KMS-11 (cell line): ENCODE measurements around the gene TRABD2B.

Experiments used
- H2AFZ ChIP-seq: fragments of 200-600 bp; sonication (generic); 2 replicates; pipeline ENCODE4 v1.6.1; 2016; ENCODE audit warnings: antibody characterized with exemption, mixed run types, low read depth
- H3K27ac ChIP-seq: fragments of 200-600 bp; sonication (generic); 2 replicates; pipeline ENCODE4 v1.6.1; 2016; ENCODE audit warnings: mild to moderate bottlenecking, mixed run types
- H3K27me3 ChIP-seq: fragments of 200-600 bp; sonication (generic); 2 replicates; pipeline ENCODE4 v1.6.1; 2017; ENCODE audit warnings: mild to moderate bottlenecking, low read depth, mixed run types, moderate library complexity; ENCODE audit not compliant: insufficient read depth
- H3K36me3 ChIP-seq: fragments of 200-600 bp; sonication (generic); 2 replicates; pipeline ENCODE4 v1.6.1; 2017; ENCODE audit warnings: mild to moderate bottlenecking, mixed run types; ENCODE audit not compliant: insufficient read depth
- H3K4me1 ChIP-seq: fragments of 200-600 bp; sonication (generic); 2 replicates; pipeline ENCODE4 v1.6.1; 2016; ENCODE audit warnings: mild to moderate bottlenecking, low read depth, mixed run types; ENCODE audit not compliant: poor library complexity, severe bottlenecking
- H3K4me2 ChIP-seq: fragments of 200-600 bp; sonication (generic); 2 replicates; pipeline ENCODE4 v1.7.0; 2016; ENCODE audit warnings: mild to moderate bottlenecking, mixed run types
- H3K4me3 ChIP-seq: fragments of 200-600 bp; sonication (generic); IDR thresholded peaks from 2 replicates; pipeline ENCODE4 v1.6.1; 2017; ENCODE audit warnings: low read depth, low read length, mixed read lengths; ENCODE audit not compliant: insufficient read depth
- H3K79me2 ChIP-seq: fragments of 200-600 bp; sonication (generic); 2 replicates; pipeline ENCODE4 v1.6.1; 2016; ENCODE audit warnings: low read depth, mixed run types; ENCODE audit not compliant: insufficient read depth
- H3K9ac ChIP-seq: fragments of 200-600 bp; sonication (generic); 2 replicates; pipeline ENCODE4 v1.6.1; 2016; ENCODE audit warnings: mild to moderate bottlenecking, mixed run types
- H4K20me1 ChIP-seq: fragments of 200-600 bp; sonication (generic); 2 replicates; pipeline ENCODE4 v1.6.1; 2016; ENCODE audit warnings: mild to moderate bottlenecking, mixed run types; ENCODE audit not compliant: insufficient read depth
- TF ChIP-seq, protein P1 (sequence below): fragments of 200-600 bp; sonication (generic); conservative IDR thresholded peaks from 2 replicates; pipeline ENCODE4 v1.6.1; 2017; ENCODE audit warnings: low read depth, mild to moderate bottlenecking, antibody characterized with exemption, low read length, moderate library complexity, mixed read lengths

TRABD2B gene

DNA sequence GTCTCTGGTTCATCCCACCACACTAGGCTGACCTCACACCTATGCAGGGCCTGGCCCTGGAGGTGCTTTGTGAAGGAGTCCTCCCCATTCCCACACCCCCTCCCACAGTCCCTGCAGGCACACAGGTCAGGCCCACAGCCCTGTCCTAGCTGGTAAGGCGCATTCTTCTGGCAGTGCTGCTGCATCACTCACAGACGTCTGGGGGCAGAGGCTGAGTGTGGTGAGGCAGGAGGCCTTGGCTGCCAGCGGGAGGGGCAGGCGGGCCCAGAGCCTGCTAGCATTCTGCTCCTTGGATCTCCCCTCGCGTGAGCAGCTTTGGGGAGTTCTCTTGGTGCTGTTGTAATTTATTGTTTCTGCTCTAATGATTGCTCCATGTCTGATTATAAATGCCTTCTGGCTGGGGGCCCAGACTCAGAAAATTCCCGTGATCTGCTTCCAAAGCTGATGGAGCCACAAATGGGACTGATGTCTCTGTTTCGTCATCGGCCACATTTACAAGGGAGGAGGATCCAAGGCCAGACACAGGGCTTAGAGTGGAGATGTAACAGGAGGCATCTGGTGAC is 62.9 kb downstream of the TRABD2B start:
- Histone ChIP-seq H3K4me2 (no peak overlapping the region), H3K9ac (no peak overlapping the region), H3K27ac (no peak overlapping the region), H3K27me3 (no peaks in the 10 kb centered on the region), H3K36me3 (no peaks in the 10 kb centered on the region), H2AFZ (no peak overlapping the region), H3K4me3 (no peak overlapping the region), H3K79me2 (no peaks in the 10 kb centered on the region), H4K20me1 (no peaks in the 10 kb centered on the region), H3K4me1 (no peaks in the 10 kb centered on the region)
- TF ChIP-seq, protein P1, sequence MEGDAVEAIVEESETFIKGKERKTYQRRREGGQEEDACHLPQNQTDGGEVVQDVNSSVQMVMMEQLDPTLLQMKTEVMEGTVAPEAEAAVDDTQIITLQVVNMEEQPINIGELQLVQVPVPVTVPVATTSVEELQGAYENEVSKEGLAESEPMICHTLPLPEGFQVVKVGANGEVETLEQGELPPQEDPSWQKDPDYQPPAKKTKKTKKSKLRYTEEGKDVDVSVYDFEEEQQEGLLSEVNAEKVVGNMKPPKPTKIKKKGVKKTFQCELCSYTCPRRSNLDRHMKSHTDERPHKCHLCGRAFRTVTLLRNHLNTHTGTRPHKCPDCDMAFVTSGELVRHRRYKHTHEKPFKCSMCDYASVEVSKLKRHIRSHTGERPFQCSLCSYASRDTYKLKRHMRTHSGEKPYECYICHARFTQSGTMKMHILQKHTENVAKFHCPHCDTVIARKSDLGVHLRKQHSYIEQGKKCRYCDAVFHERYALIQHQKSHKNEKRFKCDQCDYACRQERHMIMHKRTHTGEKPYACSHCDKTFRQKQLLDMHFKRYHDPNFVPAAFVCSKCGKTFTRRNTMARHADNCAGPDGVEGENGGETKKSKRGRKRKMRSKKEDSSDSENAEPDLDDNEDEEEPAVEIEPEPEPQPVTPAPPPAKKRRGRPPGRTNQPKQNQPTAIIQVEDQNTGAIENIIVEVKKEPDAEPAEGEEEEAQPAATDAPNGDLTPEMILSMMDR, result no peak

DNA sequence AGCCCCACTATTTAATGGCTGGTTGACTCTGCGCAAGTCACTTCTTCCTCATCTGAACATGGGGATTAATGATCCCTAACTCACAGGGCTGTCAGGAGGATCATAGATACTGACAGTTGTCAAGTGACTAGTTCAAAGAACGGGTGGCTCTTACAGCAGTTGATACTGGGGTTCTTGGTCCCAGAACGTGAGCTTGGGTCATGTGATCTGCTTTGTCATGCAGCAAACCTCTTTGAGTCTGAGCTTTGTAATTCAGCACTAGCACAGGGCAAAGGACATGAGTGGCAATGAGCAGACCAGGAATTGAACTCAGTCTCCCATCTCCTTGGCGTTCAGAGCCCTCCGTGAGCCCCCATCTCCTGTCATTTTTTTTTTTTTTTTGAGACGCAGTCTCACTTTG is 64.4 kb downstream of the TRABD2B start:
- Histone ChIP-seq H3K9ac (no peak overlapping the region), H3K79me2 (no peaks in the 10 kb centered on the region)
- TF ChIP-seq, protein P1, result no peak

DNA sequence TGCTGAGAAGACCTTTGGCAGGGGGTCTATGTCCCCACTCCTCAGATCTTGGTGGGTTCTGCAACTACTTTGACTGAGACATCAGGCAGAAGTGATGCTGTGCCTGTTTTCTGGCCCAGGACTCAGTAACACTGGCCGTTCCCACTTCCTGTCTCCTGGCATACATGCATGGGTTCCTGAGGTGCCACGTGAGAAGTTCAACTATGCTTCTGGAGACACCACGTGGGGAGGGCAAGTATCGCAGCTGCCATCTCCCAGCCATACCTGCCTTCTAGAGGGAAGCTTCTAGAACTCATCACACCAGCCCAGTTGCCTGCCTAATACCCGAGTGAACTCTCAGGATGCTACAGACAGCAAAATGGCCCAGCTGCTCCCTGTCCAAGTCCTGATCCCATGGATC is 65.8 kb downstream of the TRABD2B start:
- Histone ChIP-seq H3K4me1 (no peaks in the 10 kb centered on the region), H3K36me3 (no peaks in the 10 kb centered on the region), H3K9ac (no peak overlapping the region), H3K4me3 (no peak overlapping the region), H3K4me2 (no peak overlapping the region), H2AFZ (no peak overlapping the region), H3K79me2 (no peaks in the 10 kb centered on the region), H4K20me1 (no peaks in the 10 kb centered on the region), H3K27me3 (no peaks in the 10 kb centered on the region), H3K27ac (no peak overlapping the region)
- TF ChIP-seq, protein P1, result no peak

More for the DNA sequence above, 64.4 kb downstream of the TRABD2B start:
- Histone ChIP-seq H4K20me1 (no peaks in the 10 kb centered on the region), H3K4me2 (no peak overlapping the region), H3K27ac (no peak overlapping the region), H3K4me1 (no peaks in the 10 kb centered on the region), H3K27me3 (no peaks in the 10 kb centered on the region), H2AFZ (no peak overlapping the region), H3K4me3 (no peak overlapping the region), H3K36me3 (no peaks in the 10 kb centered on the region)

DNA sequence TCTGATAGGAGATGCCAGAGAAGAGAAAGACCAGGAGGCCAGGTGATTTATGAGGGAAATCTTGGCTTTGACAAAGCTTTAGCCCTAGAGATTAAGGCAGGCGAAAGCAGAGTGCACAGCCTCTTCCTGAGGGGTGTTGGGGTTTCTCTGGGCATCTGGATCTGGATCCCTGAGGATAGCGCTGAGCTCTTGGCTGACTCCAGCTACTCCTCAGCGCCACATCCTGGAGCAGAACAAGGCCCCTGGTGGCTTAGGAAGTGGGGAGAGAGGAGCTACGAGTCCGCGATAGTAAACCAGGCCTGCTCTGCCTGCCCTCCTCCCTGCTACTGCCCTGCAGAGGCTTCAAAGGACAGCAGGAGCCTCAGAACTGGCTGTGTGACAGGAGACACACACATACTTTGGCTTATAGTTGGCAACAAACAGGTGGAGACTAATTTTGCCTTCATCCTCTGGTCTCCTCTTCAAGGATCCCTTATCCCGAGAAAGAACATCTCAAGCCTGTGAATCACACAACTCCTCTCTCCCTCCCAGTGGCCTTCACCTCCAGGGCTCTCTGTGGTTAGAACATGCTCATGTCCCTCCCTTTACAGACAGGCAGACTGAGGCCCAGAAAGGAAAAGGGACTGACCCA is 66.9 kb downstream of the TRABD2B start:
- H2AFZ ChIP-seq, result no peak overlapping the region
- H3K36me3 ChIP-seq, result no peaks in the 10 kb centered on the region
- no peaks in the 10 kb centered on the region for H3K79me2 ChIP-seq
- no peaks in the 10 kb centered on the region for H3K27me3 ChIP-seq
- no peaks in the 10 kb centered on the region for H3K4me1 ChIP-seq
- no peak overlapping the region for H3K9ac ChIP-seq
- H3K4me2 ChIP-seq, result no peak overlapping the region
- TF ChIP-seq, protein P1, result no peak
- H4K20me1 ChIP-seq, result no peaks in the 10 kb centered on the region
- H3K27ac ChIP-seq, result no peak overlapping the region
- no peak overlapping the region for H3K4me3 ChIP-seq
